Non-pigmented ciliary epithelial cell (primary cell): ENCODE results near the gene MED16.
A peak's percentile ranks its signal among the peaks of the same experiment; 100 is the strongest.
"Not testable (repeated sequence)": the region's sequence is repeated elsewhere in the genome, so short reads cannot be mapped to it uniquely, and the experiment has no call there.

Experiments
- DNase-seq: peaks from one replicate; pipeline ENCODE4 v3.0.0-alpha.2; 2010; ENCODE audit warnings: low read depth

Gene MED16

DNA sequence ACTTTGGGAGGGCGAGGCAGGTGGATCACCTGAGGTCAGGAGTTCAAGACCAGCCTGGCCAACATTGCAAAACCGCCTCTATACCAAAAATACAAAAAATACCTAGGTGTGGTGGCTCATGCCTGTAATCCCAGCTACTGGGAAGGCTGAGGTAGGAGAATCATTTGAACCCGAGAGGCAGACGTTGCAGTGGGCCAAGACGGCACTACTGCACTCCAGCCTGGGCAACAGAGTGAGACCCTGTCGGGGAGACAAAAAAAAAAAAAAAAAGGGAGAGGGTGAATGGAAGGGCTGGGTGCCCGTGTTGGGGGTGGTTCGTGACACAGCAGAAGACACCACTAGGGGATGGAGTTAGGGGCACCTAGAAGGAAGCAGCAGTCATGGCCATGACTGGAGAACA, 22.7 kb downstream of the MED16 start:
- DNase-seq: no peak

DNA sequence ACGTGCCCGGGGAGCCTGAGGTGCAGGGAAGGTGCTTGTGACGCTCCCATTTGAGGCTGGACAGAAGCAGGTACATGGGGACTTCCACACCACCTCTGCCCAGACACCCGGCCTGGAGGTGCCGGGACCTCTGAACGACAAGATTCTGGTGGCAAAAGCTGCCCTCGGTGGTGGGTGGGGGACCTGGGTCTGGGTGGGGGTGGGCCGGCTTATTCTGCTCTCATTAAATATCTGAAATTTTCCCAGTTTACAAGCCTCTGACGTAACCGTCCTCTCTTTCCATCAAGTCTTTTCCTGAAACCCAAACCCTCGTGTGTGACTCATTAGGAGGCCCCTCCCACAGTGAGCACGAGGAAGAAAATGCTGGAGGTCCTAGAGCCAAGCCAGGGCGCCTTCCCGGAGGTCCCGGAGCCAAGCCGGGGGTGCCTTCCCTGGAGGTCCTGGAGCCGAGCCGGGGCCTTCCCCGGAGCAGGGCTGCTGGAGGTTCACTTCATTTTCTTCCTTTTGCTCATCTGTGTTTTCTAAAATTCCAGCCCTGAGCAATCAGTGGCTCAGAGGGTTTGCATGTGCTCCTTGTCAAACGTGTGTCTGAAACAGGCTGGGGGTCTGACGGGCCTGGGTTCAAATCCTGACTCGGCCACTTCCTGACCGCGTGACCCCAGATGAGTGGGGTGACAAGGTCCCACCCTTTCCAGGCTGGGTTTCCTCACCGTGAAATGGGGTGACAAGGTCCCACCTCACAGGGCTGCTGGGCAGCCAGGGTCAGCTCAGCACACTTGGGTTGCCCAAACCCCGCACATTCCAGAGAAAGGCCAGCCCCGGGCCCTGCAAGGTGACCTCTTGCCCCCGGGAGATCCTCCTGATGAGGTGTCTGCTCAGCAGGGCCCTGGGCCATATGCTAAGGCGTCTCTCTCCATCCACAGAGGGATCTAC, 23.5 kb downstream of the MED16 start:
- peak; percentile 73 for DNase-seq

DNA sequence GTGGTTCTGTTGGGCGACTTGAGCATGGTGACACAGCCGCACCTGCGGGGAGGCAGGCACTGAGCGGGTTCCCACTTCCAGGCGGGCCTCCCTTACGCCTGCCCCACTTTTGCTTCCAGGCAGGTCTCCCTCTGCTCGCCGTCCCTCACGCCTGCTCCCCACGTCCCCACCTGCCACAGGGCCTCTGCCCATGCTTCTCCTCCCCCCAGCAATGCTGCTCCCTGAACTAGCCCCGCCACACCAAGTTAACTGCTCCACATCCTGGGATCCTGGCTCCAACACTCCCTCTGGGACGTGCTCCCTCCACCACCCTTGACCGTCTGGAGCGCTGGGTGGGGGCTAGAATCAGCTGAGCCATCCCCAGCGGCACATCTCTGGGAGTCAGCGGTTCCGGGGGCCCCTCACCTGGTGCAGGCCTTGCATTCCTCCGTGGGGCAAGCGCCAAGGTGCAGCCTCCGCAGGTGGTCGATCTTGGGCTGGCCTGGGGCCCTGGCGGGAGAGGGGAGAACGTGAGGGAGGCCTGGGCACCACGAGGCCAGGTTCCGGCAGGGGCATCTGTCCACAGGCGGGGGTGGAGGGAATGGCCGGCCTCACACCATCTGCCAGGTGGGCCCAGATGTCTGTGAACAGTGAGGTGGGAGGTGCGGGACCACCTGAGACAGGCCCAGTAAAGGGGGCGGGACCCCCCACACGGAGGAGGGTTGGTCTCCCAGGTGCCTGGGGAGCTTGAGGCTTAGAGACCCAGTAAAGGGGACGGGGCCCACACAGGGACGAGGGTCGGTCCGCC, 24.3 kb downstream of the MED16 start:
- no peak for DNase-seq

DNA sequence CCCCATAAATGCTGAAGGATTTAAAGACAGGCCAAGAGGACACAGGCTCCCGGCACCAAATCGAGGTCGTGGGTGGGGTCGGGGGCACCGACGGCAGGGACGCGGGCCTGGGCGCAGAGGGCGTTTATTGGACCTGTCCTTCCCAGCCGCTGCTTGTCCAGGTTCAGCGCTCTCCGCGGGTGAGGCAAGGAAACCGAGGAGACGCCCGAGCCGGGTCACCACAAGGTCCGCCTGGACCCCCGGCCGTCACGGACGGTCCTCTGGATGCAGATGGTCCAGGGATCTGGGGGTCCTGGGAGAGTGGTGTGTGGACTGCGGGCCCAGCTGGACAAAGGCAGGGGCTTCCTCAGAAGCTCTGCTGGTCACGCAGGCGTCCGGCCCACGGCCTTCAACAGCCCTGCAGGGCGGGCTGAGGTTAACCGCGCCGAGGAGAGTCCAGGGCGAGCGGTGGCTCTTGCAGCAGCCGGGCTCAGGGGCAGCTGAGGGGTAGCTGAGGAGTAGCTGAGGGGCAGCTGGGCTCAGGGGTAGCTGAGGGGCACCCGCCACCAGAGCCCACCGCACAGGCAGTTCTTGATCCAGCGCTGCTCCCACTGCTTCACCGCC, 25.0 kb downstream of the MED16 start:
- no peak for DNase-seq

DNA sequence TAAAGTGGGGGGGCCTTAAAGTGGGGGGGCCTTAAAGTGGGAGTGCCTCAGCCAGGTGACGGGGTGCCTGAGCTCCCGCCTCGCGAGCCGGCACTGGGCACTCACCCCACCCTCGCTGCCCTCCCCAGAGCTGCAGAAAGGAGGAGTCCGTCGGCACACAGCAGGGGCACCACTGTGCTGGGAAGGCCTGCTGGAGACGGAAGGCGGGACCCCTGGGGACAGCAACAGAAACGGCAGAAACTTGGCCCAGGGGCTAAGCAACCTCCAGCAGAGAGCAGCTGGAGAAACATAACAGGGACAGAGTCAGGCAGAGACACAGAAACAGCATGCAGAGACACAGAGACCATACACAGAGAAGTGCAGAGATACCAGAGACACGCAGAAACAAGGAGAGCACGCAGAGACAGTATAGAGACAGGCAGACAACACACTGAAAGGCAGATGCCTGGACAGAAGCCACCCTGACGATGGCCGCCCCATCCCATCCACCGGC, 25.6 kb downstream of the MED16 start:
- DNase-seq: no peak

DNA sequence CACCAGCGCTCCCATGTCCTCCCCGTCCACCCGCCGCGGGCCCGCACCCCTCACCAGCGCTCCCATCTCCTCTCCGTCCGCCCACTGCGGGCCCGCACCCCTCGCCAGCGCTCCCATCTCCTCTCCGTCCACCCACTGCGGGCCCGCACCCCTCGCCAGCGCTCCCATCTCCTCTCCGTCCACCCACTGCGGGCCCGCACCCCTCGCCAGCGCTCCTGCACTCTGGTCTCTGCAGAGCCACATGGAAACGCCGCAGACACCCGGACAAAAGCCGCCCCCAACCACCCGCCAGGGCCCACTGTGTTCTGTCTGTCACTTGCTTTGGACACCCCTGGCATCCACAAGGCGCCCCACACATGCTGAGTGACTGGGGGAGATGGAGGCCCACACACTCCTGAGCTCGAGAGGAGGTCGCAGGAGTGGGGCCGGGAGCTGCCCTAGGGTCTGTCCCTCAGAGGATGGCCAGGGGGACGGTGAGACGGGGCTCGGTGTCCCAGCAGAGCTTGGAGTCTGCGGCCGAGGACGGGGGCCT, 26.2 kb downstream of the MED16 start:
- no peak for DNase-seq

DNA sequence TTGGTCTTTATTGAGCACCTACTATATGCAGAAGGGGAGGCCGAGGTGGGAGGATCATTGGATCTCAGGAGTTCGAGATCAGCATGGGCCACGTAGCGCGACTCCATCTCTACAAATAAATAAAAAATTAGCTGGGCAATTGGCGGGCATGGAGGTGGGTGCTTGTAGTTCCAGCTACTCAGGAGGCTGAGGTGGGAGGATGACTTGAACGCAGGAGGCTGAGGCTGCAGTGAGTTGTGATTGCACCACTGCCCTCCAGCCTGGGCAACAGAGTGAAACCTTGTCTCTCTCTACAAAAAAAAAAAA, 29.7 kb downstream of the MED16 start:
- no peak for DNase-seq

DNA sequence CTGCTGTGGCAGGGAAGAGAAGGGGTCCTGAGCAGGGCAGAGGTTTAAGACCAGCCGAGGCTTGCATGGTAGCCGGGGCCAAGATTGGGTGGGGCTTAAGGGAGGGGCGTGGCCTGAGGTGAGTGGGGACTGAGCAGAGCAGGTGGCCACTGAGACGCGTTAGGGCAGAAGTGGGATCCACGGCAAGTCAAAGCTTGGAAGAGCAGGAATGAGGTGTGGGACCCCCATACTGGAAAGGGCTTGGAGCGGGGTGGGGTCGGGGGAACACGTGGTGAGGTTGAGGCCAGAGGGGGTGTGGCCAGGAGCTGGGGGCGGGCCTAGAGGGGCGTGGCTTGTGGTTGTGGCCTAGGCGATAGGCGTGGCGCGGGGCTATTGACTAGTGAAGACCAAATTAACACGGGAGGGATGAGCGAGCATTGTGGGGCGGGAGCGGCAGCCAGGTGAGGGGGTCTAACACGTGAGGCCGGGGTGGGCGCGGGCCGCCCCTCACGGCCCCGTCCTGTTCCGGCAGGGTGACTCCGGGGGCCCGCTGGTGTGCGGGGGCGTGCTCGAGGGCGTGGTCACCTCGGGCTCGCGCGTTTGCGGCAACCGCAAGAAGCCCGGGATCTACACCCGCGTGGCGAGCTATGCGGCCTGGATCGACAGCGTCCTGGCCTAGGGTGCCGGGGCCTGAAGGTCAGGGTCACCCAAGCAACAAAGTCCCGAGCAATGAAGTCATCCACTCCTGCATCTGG, 30.2 kb downstream of the MED16 start:
- no peak for DNase-seq

DNA sequence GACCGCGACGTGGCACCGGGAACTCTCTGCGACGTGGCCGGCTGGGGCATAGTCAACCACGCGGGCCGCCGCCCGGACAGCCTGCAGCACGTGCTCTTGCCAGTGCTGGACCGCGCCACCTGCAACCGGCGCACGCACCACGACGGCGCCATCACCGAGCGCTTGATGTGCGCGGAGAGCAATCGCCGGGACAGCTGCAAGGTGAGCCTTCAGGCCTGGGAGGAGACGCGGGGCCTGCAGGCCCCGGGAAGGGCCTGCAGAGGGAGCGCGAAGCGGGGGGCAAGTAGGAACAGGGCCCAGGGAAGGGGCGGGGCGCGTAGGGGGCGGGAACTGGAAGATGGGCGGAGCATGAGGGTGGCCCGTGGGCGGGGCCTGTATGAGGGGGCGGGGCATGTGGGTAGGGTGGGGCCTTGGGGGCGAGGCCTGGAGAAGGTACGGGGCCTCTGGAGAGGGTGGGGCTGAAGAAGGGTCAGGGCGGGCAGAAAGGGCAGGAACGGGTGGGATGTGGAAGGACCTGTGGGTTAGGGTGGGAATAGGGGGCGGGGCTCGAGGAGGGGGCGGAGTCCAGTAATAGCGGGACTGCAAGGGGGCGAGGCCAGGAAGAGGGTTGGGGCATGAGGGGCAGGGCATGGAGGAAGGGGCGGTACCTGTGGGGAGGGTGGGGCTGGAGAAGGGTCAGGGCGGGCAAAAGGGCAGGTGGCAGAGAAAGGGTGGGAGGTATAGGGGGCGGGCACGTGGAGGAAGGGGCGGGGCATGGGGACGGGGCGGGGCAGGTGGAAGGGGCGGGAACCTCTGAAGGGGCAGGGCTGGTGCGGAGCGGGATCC, 31.0 kb downstream of the MED16 start:
- no peak for DNase-seq

DNA sequence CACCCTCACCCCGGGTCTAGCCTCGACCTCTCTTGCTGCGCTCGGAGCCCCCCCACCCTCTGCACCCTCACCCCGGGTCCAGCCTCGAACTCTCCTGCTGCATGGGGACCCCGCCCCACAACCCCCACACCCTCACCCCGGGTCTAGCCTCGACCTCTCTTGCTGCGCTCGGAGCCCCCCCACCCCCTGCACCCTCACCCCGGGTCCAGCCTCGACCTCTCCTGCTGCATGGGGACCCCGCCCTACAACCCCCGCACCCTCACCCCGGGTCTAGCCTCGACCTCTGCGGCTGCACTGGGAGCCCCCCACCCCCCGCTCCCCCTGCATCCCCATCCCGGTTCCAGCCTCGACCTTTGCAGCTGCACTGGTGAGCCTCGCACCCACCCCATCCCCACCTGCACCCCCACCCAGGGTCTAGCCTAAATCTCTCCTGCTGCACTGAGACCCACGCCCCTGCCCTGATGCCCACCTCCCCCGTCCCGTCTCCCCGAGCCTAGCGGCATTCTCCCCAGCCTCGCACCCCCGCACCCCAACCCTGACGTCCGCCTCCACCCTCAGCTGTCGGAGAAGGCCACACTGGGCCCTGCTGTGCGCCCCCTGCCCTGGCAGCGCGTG, 31.7 kb downstream of the MED16 start:
- no peak for DNase-seq

DNA sequence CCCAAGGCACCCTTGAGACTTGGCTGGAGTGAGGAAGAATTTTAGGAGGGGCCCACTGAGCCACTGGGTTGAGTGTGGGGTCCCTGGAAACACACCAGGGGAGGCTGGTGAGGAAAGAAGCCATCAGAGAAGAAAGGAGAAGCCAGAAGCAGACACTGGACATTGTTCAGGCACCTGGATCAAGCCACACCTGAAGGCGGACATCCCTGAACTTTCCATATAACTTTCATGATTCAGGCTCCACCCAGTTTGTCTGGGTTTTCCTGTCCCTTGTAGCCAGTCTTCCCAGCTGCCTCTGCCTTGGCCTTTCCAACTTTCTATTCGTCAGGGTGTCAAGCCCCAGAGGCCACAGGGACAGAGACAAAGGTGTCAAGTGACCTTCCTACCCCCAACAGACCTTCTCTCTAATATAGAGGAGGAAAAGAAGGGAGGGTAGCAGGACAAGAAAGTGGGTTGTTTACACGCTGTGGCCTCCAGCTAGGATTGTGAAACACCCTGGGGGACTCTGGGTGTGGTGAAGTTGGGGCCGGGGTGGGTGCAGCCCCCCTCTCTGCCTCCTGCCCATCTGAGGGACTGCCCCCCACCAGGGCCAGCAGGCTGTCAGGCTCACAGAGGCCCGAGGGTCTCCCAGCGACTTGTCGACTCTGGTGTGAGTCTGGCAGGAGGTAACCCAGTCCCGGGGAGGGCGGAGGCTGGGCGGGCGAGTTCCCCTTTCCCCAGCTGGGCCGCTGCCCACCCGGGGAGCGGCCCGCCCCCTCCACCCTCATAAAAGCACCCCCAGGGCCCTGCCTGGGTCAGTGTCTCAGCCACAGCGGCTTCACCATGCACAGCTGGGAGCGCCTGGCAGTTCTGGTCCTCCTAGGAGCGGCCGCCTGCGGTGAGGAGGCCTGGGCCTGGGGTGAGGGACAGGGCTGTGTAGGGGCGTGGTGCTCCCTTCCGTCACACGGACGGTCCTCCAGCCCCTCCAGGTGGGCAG, 33.8 kb downstream of the MED16 start, which contains the start of gene CFD:
Gene CFD, plus strand, starts transcription at position 797 of the 976 bp plus-strand sequence. Its CDS starts 26 bp downstream, at position 823.
- DNase-seq: no peak

DNA sequence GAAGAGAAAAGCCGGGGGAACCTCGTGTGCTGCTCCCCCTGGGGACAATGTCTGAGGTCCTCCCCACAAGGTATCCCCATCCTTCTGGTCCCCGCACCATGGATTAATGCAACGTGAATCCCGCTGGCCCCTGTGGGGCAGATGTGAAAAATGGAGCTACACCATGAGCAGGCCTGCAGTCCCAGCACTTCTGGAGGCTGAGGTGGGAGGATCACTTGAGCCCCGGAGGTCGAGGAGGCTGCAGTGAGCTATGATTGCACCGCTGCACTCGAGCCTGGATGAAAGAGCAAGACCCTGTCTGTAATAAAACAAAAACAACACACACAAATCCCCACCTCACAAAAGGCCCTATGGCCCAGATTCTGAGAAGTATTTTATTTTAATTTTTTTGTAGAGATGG, 34.7 kb downstream of the MED16 start:
- no peak for DNase-seq

DNA sequence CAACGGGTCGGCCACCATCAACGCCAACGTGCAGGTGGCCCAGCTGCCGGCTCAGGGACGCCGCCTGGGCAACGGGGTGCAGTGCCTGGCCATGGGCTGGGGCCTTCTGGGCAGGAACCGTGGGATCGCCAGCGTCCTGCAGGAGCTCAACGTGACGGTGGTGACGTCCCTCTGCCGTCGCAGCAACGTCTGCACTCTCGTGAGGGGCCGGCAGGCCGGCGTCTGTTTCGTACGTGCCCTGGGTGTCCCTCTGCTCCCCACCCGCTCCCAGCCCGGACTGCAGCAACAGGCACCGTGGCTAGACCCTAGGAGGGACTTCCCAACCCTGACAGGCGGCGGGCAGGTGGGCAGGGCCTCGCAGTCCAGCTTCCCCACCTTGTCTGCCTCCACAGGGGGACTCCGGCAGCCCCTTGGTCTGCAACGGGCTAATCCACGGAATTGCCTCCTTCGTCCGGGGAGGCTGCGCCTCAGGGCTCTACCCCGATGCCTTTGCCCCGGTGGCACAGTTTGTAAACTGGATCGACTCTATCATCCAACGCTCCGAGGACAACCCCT, 37.3 kb downstream of the MED16 start:
- DNase-seq: no peak

DNA sequence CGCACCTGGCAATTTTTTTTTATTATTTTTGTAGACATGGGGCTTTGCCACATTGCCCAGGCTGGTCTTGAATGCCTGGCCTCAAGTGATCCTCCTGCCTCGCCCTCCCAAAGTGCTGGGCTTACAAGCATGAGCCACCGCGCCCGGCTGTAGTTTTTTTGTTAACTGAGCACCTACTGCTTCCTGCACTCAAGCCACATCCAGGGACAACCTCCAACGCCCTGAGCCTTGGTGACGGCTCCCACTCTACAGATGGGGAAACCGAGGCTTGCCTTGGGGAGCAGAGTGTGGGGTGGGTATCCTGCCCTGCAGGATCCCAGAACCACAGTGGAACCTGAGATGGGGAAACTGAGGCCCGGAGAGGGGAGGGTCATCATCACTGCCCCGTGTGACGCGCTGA, 37.8 kb downstream of the MED16 start:
- DNase-seq: no peak

DNA sequence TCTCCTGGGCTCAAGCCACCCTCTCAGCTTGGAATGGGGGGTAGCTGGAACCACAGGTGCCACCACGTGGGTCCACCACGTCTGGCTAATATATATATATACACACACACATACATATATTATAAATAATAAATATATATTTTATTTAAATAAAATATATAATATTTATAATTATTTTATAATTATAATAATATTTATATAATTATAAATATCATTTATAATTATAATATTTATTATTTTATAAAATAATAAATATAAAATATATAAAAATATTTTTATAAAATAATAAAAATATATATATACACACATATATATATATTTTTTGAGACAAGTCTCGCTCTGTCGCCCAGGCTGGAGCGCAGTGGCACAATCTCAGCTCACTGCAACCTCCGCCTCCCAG, 38.4 kb downstream of the MED16 start:
- no peak for DNase-seq

DNA sequence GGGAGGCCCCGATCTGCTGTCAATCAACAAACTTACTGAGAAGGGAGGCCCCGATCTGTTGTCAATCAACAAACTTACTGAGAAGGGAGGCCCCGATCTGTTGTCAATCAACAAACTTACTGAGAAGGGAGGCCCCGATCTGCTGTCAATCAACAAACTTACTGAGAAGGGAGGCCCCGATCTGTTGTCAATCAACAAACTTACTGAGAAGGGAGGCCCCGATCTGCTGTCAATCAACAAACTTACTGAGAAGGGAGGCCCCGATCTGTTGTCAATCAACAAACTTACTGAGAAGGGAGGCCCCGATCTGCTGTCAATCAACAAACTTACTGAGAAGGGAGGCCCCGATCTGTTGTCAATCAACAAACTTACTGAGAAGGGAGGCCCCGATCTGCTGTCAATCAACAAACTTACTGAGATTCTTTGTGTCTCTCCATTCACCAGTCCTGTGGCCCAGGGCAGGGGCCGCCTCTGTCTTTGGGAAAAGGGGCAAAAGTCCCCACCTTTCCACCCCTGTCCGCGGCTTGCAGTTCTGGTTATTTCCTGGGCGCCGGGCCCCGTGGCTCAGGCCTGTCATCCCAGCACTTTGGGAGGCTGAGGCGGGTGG, 39.3 kb downstream of the MED16 start:
- not testable (repeated sequence) for DNase-seq

DNA sequence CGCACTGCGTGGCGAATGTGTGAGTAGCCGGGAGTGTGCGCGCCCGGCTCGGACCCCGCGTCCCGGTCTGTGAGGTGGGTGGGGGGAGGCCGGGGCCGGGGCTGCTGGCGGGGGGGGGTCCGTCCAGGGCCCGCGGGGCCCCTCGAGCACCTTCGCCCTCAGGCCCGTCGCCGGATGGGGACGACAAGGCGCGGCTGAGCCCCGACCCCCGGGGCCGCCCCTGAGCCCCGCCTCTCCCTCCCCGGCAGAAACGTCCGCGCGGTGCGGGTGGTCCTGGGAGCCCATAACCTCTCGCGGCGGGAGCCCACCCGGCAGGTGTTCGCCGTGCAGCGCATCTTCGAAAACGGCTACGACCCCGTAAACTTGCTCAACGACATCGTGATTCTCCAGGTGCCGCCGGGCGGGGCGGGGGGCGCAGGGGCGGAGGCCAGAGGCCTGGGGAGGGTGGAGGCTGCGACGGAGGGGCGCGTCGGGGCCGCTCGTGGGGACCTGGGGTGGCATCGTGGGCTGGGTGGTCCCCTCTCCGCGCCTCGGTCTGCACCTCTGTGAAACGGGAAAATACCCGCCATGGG, 39.9 kb downstream of the MED16 start:
- no peak for DNase-seq
